GM12864 (cell line): ENCODE results near the gene BICC1.

Experiments used
- DNase-seq: peaks from one replicate; pipeline ENCODE4 v3.0.0-alpha.2; 2011; ENCODE audit warnings: low read depth
- H3K4me3 ChIP-seq: 2 replicates; pipeline ENCODE4 v1.5.1; 2011; ENCODE audit warnings: mild to moderate bottlenecking, low read depth, low read length, control low read depth
- TF ChIP-seq, protein P1 (sequence below): IDR thresholded peaks from 2 replicates; pipeline ENCODE4 v1.5.1; 2011; ENCODE audit warnings: low read depth, mild to moderate bottlenecking, moderate library complexity, low read length, control low read depth, inconsistent platforms; ENCODE audit errors: missing control alignments

The BICC1 gene

GRCh38 chr10:58625070-58625469 is 112.4 kb downstream of the BICC1 start:
- TF ChIP-seq, protein P1, sequence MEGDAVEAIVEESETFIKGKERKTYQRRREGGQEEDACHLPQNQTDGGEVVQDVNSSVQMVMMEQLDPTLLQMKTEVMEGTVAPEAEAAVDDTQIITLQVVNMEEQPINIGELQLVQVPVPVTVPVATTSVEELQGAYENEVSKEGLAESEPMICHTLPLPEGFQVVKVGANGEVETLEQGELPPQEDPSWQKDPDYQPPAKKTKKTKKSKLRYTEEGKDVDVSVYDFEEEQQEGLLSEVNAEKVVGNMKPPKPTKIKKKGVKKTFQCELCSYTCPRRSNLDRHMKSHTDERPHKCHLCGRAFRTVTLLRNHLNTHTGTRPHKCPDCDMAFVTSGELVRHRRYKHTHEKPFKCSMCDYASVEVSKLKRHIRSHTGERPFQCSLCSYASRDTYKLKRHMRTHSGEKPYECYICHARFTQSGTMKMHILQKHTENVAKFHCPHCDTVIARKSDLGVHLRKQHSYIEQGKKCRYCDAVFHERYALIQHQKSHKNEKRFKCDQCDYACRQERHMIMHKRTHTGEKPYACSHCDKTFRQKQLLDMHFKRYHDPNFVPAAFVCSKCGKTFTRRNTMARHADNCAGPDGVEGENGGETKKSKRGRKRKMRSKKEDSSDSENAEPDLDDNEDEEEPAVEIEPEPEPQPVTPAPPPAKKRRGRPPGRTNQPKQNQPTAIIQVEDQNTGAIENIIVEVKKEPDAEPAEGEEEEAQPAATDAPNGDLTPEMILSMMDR, result no peak
- no peak for DNase-seq

GRCh38 chr10:58627392-58627791 is 114.7 kb downstream of the BICC1 start:
- TF ChIP-seq, protein P1, result no peak
- no peak for DNase-seq
- H3K4me3 ChIP-seq, result no peak overlapping the region

More at GRCh38 chr10:58625070-58625469, 112.4 kb downstream of the BICC1 start:
- no peak overlapping the region for H3K4me3 ChIP-seq

DNA sequence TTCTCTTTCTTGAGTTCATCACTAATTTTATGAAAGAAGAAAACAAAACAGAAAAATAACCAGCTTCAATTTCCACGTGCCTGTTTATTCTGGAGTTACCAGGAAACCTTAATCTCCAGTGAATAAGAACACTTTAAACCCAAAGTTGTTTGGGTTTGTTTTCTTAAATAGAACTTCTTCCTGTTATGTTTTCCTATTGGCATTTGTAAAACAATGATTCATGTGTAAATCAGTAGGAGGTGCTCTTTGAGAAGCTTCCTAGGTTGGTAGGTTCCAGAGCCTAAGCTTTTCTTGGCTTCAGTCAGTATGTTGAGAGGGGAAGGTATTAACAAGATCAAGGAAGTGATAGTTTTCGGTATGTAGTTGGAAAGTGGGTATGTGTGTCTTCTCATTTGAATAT is 119.0 kb downstream of the BICC1 start:
- no peak for DNase-seq

DNA sequence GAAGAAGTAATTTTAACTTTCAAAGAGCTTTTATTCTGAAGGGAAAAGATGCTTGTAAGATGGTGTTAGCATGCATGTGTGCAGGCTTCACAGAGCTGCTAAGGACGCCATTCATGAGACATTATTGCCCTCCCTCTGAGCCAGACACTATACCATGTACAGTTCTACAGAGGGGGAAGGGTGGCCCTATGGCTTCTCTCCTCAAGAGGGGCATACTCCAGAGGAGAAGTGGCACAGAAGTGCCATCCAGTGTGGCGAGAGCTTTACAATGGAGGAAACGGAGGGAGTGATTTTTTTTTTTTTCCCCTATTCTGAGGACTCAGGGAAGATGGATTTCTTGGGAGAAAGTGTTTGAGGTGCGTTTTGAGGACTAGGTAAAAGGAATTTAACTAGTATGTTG is 119.5 kb downstream of the BICC1 start:
- no peak for DNase-seq
- no peak overlapping the region for H3K4me3 ChIP-seq
- TF ChIP-seq, protein P1, result no peak

More for the DNA sequence above, 119.0 kb downstream of the BICC1 start:
- TF ChIP-seq, protein P1, result no peak
- no peak overlapping the region for H3K4me3 ChIP-seq

DNA sequence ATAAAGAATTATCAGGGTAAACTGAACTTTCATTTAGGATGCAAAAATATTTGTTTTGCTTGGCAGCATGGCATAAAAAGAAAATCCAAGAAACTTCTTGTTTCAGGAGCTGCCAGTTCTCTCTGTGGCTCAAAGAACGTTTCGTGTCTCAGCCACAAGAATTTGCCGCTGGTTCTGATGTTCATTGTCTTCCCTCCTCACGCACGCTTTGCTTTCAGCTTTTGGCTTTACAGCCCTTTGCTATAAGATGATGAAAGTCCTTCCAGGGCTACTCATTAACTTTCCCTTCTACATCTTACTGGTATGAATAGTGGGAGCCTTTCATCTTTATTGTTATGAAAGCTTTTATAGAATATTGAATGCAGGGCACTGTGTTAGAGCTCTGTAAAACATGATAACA is 124.7 kb downstream of the BICC1 start:
- no peak overlapping the region for H3K4me3 ChIP-seq
- DNase-seq, result no peak
- TF ChIP-seq, protein P1, result no peak

DNA sequence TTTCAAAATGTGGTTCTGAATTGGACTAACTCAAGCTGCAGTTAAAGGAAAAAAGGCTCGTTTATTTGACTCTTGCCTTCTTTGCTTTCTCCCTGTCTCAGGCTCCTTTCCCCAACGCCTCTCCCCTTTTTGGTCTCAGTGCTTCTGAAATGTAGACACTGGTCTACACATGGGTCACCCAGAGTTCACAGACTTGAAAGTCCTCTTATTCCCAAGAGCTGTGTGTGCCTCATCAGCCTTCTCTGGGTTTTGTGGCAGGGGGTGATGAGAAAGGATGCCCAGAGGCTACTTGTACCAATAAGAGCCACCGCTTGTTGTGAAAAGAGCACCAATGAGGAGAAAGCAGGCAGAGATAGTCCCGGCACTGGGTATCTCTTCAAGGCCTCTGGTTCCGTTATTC is 125.7 kb downstream of the BICC1 start:
- TF ChIP-seq, protein P1, result no peak
- DNase-seq, result no peak

DNA sequence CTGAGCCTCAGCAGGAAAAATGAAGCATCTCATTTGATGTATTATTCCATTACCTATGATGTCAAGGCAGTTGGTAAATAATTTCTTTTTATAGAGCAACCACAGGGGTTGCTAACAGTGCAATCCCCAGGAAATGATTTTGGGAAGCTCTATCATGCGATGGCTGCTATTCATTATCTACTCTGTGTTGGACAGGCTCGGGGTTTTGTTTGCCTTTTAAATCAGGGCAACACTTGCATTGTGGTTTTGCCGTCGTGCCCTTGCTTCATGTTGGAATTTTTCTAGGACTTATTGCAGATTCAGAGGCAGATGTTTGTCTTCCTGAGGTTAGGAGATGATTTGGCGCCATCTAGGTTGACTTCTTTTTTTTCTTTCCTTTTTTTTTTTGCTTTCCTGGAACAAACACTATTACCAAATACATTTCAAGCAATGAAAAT is 128.4 kb downstream of the BICC1 start:
- no peak for DNase-seq
- TF ChIP-seq, protein P1, result no peak
- no peak overlapping the region for H3K4me3 ChIP-seq

More for the DNA sequence above, 125.7 kb downstream of the BICC1 start:
- no peak overlapping the region for H3K4me3 ChIP-seq
